ENCODE measurements around the gene CNBD2.
"Not testable (repeated sequence)": the region's sequence is repeated elsewhere in the genome, so short reads cannot be mapped to it uniquely, and the experiment has no call there.

CNBD2 gene

DNA sequence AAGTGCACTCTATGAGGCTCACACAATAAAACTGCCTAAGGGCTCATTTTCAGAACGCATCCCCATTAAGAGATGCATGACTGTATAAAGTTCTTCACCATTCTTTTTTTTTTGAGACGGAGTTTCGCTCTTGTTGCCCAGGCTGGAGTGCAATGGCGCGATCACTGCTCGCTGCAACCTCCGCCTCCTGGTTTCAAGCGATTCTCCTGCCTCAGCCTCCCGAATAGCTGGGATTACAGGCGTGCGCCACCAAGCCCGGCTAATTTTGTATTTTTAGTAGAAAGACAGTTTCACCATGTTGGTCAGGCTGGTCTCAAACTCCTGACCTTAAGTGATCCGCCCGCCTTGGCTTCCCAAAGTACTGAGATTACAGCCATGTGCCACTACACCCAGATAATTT, 16.3 kb upstream of the CNBD2 start:
- peaks cover 19 to 23% of the 10 kb centered on the region in 2 donors for H3K4me1 ChIP-seq (ENCODE audit: control insufficient read depth in 1 of 2, insufficient read depth in 2 of 2, low read length in 2 of 2)
- not testable (repeated sequence) for H3K27me3 ChIP-seq (ENCODE audit: control insufficient read depth in 1 of 2, insufficient read depth in 2 of 2, low read length in 2 of 2); H3K9me3 ChIP-seq (ENCODE audit: control insufficient read depth in 1 of 2, low read length in 2 of 2); H3K27ac ChIP-seq (ENCODE audit: low read depth, low read length); H3K9ac ChIP-seq (ENCODE audit: low read depth in 1 of 2, low read length in 2 of 2)
- peaks cover 3 to 22% of the 10 kb centered on the region in 2 donors for H3K36me3 ChIP-seq (ENCODE audit: control insufficient read depth in 1 of 2, insufficient read depth in 2 of 2, low read length in 2 of 2)
- H3K4me3 ChIP-seq (ENCODE audit: low read depth in 1 of 2, low read length in 2 of 2) = peak overlapping the region in 1 of 2 donors; percentile 78

DNA sequence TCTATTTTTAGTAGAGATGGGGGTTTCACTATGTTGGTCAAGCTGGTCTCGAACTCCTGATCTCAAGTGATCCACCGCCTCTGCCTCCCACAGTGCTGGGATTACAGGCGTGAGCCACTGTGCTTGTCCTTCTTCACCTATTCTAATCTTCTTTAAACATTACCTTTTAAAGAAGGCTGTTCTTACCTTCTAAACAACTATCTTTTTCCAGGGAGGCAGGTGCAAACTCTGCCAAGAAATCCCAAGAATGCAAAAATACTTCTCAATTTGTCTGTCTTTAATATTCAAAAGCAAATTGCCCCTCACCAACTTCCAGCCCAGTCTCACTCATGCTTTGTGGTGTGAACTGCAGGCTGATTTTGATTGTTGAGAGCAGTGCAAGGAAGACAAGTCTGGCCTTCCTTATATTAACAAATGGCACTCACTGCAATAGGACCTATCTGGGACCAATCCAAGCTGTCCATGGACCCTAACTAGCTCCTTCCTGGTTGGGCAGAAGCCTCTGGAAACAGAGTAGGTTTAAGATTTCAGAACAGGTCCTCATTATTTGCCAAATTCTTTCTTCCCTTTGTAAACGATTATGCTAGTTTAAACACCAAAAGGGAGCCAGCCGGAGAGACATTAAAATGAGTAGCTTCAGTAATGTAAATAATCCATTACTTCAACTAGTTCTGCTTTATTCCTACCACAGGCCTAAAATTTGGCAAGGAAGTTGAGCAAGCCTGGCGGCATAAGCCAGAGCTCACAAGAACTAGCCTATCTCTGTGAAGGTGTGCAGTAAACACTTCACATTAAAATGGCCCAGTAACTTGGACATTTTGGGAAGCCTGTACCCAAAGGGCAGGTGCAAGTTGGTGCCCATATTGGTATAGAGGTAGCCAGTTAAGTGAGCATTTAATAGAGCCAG, 15.7 kb upstream of the CNBD2 start:
- Histone ChIP-seq H3K36me3 (ENCODE audit: control insufficient read depth in 1 of 2, insufficient read depth in 2 of 2, low read length in 2 of 2) (peaks cover 0 to 17% of the 10 kb centered on the region in 2 donors), H3K9ac (ENCODE audit: low read depth in 1 of 2, low read length in 2 of 2) (peak overlapping the region; percentile 96 to 100), H3K9me3 (ENCODE audit: control insufficient read depth in 1 of 2, low read length in 2 of 2) (no peaks in the 10 kb centered on the region), H3K27me3 (ENCODE audit: control insufficient read depth in 1 of 2, insufficient read depth in 2 of 2, low read length in 2 of 2) (no peaks in the 10 kb centered on the region), H3K4me3 (ENCODE audit: low read depth in 1 of 2, low read length in 2 of 2) (peak overlapping the region; percentile 78 to 87), H3K27ac (ENCODE audit: low read depth, low read length) (peak overlapping the region; percentile 99), H3K4me1 (ENCODE audit: control insufficient read depth in 1 of 2, insufficient read depth in 2 of 2, low read length in 2 of 2) (peaks cover 19 to 23% of the 10 kb centered on the region in 2 donors)

DNA sequence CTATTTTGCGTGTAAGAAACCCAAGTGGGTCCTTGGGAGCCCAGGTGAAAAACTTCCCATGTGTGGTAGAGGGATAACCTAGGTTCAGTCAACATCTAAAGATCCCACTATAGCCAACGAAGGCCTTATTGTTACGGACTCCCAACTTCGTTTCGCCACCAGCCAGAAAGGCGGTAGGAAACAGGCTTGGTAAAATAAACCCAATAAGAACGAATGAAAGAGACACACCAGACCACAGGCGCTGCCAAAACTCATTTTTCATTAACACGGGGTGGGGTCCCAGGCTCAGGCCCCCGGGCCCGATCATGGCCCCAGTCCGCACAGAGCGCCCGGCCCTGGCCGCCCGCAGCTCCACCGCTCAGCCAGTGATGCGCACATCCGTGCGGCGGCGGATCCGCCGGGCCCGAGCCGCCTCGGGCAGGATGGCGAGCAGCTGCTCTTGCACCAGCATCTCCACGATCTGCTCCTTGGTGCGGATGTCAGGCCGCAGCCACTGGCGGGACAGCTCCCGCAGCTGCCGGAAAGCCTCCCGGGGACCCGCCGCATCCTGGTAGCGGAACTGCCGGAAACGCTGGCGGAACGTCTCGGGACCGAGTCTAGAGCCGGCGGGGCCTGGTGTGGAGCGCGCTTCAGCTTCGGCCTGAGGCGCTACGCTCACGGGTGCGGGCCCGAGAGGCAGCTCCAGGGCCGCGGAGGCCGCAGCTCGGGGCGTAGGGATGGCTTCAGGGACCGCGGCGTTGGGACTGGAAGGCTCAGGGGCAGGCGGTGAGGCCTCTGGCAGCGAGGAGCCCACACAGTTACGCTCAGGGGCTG, 14.8 kb upstream of the CNBD2 start:
- H3K4me3 ChIP-seq (ENCODE audit: low read depth in 1 of 2, low read length in 2 of 2) = peak overlapping the region; percentile 78 to 87
- H3K9me3 ChIP-seq (ENCODE audit: control insufficient read depth in 1 of 2, low read length in 2 of 2) = no peaks in the 10 kb centered on the region
- peaks cover 19% of the 10 kb centered on the region in 2 donors for H3K4me1 ChIP-seq (ENCODE audit: control insufficient read depth in 1 of 2, insufficient read depth in 2 of 2, low read length in 2 of 2)
- peaks cover 0 to 10% of the 10 kb centered on the region in 2 donors for H3K36me3 ChIP-seq (ENCODE audit: control insufficient read depth in 1 of 2, insufficient read depth in 2 of 2, low read length in 2 of 2)
- peak overlapping the region; percentile 99 for H3K27ac ChIP-seq (ENCODE audit: low read depth, low read length)
- peak overlapping the region; percentile 96 to 100 for H3K9ac ChIP-seq (ENCODE audit: low read depth in 1 of 2, low read length in 2 of 2)
- no peaks in the 10 kb centered on the region for H3K27me3 ChIP-seq (ENCODE audit: control insufficient read depth in 1 of 2, insufficient read depth in 2 of 2, low read length in 2 of 2)

DNA sequence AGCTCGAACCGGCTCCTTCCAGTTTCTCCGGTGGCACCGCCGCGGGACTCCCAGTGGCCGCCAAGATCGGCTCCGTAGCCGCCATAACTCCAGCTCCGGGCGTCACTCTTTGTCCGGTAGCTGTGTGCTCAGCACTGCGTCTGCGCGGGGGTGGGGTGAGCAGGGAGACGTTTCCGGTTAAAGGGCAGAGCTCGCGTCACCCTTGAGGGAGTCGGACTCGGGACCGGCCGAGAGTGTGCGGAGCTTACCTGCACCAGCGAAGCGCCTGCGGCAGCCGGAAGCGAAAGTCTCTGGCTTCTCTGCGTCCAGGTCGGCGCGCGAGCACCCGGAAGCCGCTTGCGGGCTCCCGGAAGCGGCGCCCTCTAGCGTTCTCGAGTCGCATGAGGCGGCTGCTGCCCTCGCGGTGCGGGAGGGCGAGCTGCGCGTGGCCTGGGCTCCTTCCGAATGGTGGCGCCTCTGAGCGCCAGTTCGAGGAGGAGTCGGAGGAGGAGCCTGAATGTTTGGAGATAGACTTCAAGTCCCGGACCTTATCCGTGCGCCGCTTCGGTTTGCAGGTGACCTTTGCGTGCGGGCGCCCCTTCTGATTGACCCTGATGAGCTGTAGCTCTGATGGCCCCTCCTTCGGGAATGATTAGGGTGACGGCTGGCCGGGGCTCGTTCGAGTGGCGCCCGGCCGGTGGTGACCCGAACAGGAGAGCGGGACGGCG, 14.0 kb upstream of the CNBD2 start, which contains the start of gene SCAND1:
SCAND1 (minus strand) TSS at position 303 of the 707 bp plus-strand sequence; CDS start at position 85, 218 bp downstream.
- peaks cover 12 to 19% of the 10 kb centered on the region in 2 donors for H3K4me1 ChIP-seq (ENCODE audit: control insufficient read depth in 1 of 2, insufficient read depth in 2 of 2, low read length in 2 of 2)
- peak within 1 kb of the TSS; percentile 96 to 100 for H3K9ac ChIP-seq (ENCODE audit: low read depth in 1 of 2, low read length in 2 of 2)
- no peaks in the 10 kb centered on the region for H3K27me3 ChIP-seq (ENCODE audit: control insufficient read depth in 1 of 2, insufficient read depth in 2 of 2, low read length in 2 of 2)
- no peaks in the 10 kb centered on the region for H3K9me3 ChIP-seq (ENCODE audit: control insufficient read depth in 1 of 2, low read length in 2 of 2)
- H3K36me3 ChIP-seq (ENCODE audit: control insufficient read depth in 1 of 2, insufficient read depth in 2 of 2, low read length in 2 of 2) = peaks cover 0 to 4% of the 10 kb centered on the region in 2 donors
- H3K4me3 ChIP-seq (ENCODE audit: low read depth in 1 of 2, low read length in 2 of 2) = peak within 1 kb of the TSS; percentile 78 to 87
- peak within 1 kb of the TSS; percentile 99 for H3K27ac ChIP-seq (ENCODE audit: low read depth, low read length)

DNA sequence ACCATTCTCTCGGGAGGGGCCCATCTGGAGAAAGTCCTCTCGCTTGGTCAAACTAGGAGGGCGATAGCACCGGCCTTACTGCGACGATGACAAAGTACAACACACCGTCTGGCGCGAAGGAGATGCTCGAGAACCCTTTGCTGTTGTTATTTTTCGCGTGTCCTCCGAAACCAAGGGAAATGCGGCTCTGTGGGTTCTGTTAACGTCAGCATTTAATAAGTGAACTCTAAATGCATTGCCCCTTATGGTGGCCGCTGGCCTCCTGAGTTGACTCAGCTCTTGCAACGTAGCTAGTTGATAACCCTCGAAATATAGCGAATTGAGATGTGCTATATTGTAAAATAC, 13.5 kb upstream of the CNBD2 start:
- Histone ChIP-seq H3K27ac (ENCODE audit: low read depth, low read length) (peak overlapping the region; percentile 91), H3K9me3 (ENCODE audit: control insufficient read depth in 1 of 2, low read length in 2 of 2) (no peaks in the 10 kb centered on the region), H3K4me1 (ENCODE audit: control insufficient read depth in 1 of 2, insufficient read depth in 2 of 2, low read length in 2 of 2) (peaks cover 10 to 19% of the 10 kb centered on the region in 2 donors)

DNA sequence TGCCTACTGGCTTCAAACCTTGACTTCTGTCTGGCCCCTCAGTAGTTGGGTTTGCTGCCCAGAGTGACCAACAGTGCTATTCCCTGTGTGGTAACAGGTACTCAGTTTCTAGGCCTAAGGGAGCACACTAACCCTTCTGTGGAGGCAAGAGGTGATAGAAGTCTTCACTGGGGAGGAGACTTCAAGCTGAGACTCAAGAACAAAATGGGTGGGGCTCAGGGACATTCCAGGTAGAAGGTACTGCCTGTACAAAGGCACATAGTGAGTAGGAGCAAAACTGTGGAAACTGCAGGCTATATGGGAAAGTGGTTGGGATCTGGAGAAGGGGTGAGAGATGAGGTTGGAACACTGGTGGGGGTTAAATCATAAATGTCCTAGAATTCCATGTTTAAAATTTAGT, 11.8 kb upstream of the CNBD2 start:
- H3K4me1 ChIP-seq (ENCODE audit: control insufficient read depth in 1 of 2, insufficient read depth in 2 of 2, low read length in 2 of 2) = peaks cover 10 to 19% of the 10 kb centered on the region in 2 donors
- H3K36me3 ChIP-seq (ENCODE audit: control insufficient read depth in 1 of 2, insufficient read depth in 2 of 2, low read length in 2 of 2) = no peaks in the 10 kb centered on the region
- no peak overlapping the region for H3K27ac ChIP-seq (ENCODE audit: low read depth, low read length)
- H3K9ac ChIP-seq (ENCODE audit: low read depth in 1 of 2, low read length in 2 of 2) = no peak overlapping the region
- no peak overlapping the region for H3K4me3 ChIP-seq (ENCODE audit: low read depth in 1 of 2, low read length in 2 of 2)
- H3K27me3 ChIP-seq (ENCODE audit: control insufficient read depth in 1 of 2, insufficient read depth in 2 of 2, low read length in 2 of 2) = no peaks in the 10 kb centered on the region
- no peaks in the 10 kb centered on the region for H3K9me3 ChIP-seq (ENCODE audit: control insufficient read depth in 1 of 2, low read length in 2 of 2)

More for the DNA sequence above, 13.5 kb upstream of the CNBD2 start:
- no peaks in the 10 kb centered on the region for H3K36me3 ChIP-seq (ENCODE audit: control insufficient read depth in 1 of 2, insufficient read depth in 2 of 2, low read length in 2 of 2)
- H3K9ac ChIP-seq (ENCODE audit: low read depth in 1 of 2, low read length in 2 of 2) = peak overlapping the region; percentile 96 to 100
- H3K4me3 ChIP-seq (ENCODE audit: low read depth in 1 of 2, low read length in 2 of 2) = peak overlapping the region; percentile 78 to 87
- H3K27me3 ChIP-seq (ENCODE audit: control insufficient read depth in 1 of 2, insufficient read depth in 2 of 2, low read length in 2 of 2) = no peaks in the 10 kb centered on the region

DNA sequence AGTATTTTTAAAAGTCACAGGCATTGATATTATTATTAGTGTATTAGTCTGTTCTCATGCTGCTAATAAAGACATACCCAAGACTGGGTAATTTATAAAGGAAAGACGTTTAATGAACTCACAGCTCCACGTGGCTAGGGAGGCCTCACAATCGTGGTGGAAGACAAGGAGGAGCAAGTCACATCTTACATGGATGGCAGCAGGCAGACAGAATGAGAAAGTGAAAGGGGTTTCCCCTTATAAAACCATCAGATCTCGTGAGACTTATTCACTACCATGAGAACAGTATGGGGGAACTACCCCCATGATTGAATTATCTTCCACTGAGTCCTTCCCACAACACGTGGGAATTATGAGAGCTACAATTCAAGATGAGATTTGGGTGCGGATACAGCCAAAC, 9.1 kb upstream of the CNBD2 start:
- H3K4me3 ChIP-seq (ENCODE audit: low read depth in 1 of 2, low read length in 2 of 2); H3K9me3 ChIP-seq (ENCODE audit: control insufficient read depth in 1 of 2, low read length in 2 of 2); H3K27me3 ChIP-seq (ENCODE audit: control insufficient read depth in 1 of 2, insufficient read depth in 2 of 2, low read length in 2 of 2); H3K27ac ChIP-seq (ENCODE audit: low read depth, low read length); H3K36me3 ChIP-seq (ENCODE audit: control insufficient read depth in 1 of 2, insufficient read depth in 2 of 2, low read length in 2 of 2); H3K4me1 ChIP-seq (ENCODE audit: control insufficient read depth in 1 of 2, insufficient read depth in 2 of 2, low read length in 2 of 2); H3K9ac ChIP-seq (ENCODE audit: low read depth in 1 of 2, low read length in 2 of 2): not testable (repeated sequence)

DNA sequence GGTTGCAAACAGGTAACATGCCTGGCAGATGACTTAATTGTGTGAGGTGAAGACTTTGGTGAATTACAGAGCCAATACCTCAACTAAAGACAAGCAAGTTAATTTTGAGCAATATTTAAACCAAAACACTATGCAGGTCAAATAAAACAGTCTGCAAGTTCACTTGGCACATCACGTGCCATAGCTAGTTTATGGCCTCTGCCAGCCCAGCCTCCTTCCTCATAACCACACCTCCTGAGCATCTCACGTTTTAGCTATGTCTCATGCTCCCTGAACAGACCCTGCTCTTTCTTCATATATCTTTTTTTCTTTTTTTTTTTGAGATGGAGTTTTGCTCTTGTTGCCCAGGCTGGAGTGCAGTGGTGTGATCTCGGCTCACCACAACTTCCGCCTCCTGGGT, 4.5 kb upstream of the CNBD2 start:
- H3K4me1 ChIP-seq (ENCODE audit: control insufficient read depth in 1 of 2, insufficient read depth in 2 of 2, low read length in 2 of 2) = no peaks in the 10 kb centered on the region
- no peak overlapping the region for H3K4me3 ChIP-seq (ENCODE audit: low read depth in 1 of 2, low read length in 2 of 2)
- H3K27ac ChIP-seq (ENCODE audit: low read depth, low read length) = no peak overlapping the region
- H3K9me3 ChIP-seq (ENCODE audit: control insufficient read depth in 1 of 2, low read length in 2 of 2) = no peaks in the 10 kb centered on the region
- no peaks in the 10 kb centered on the region for H3K36me3 ChIP-seq (ENCODE audit: control insufficient read depth in 1 of 2, insufficient read depth in 2 of 2, low read length in 2 of 2)
- H3K9ac ChIP-seq (ENCODE audit: low read depth in 1 of 2, low read length in 2 of 2) = no peak overlapping the region
- H3K27me3 ChIP-seq (ENCODE audit: control insufficient read depth in 1 of 2, insufficient read depth in 2 of 2, low read length in 2 of 2) = no peaks in the 10 kb centered on the region

DNA sequence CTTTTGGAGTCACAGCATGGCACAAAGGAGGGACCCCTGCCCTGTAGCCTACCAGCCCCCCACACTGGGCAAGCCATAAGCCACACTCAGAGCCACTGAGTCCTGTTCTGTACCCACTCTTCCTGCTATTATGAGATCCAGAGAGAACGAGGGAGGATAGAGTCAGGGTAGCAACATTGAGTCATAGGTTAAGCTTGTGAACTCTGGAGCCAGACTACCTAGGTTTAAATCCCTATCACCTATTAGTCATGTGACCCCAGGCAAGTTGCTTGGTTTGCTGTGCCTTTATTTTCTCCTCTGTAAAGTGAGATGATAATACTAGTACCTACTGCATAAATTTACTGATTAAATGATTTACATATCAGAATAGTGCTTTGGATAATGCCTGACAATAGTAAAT, 540 bp downstream of the CNBD2 start:
- Histone ChIP-seq H3K9ac (ENCODE audit: low read depth in 1 of 2, low read length in 2 of 2) (no peak overlapping the region), H3K36me3 (ENCODE audit: control insufficient read depth in 1 of 2, insufficient read depth in 2 of 2, low read length in 2 of 2) (no peaks in the 10 kb centered on the region), H3K27ac (ENCODE audit: low read depth, low read length) (no peak overlapping the region), H3K9me3 (ENCODE audit: control insufficient read depth in 1 of 2, low read length in 2 of 2) (no peaks in the 10 kb centered on the region), H3K4me1 (ENCODE audit: control insufficient read depth in 1 of 2, insufficient read depth in 2 of 2, low read length in 2 of 2) (no peaks in the 10 kb centered on the region), H3K27me3 (ENCODE audit: control insufficient read depth in 1 of 2, insufficient read depth in 2 of 2, low read length in 2 of 2) (no peaks in the 10 kb centered on the region), H3K4me3 (ENCODE audit: low read depth in 1 of 2, low read length in 2 of 2) (no peak overlapping the region)
